ENCODE results near the gene GBP4. TPM values are rescaled to one million over a fixed set of nuclear protein-coding genes. Genes with fewer than 3 reads are reported as not detected.

Gene GBP4
- total RNA-seq, 1 experiment from 2014 or later = 0.09 TPM

DNA sequence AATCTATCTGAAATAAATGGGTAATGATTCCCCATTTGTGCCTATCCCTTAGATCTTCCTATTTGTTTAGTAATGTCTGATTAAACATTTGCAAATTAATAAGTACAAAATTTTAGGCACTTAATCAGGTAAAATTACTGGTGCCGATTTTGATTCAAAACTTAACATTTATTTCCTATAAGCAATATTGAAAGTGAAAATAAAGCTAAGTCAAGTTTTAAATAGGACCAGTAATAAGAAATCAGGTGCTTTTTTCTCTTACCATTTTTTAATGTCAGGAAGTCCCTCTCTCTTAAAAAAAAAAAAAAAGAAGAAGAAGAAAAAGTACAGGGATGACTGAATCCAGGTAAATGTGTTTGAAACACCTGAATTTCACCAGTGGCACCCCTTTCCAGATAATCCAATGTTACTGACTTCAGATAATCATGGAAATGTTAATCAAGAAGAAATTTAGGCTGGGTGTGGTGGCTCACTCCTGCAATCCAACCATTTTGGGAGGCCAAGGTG lies 836 bp upstream of the GBP4 start:
- Mint-ChIP-seq H3K27ac (no peak overlapping the region), H3K4me1 (peaks cover 16% of the 10 kb centered on the region), H3K36me3 (peaks cover 6% of the 10 kb centered on the region), H3K4me3 (no peak overlapping the region), H3K27me3 (ENCODE audit: low read depth) (no peaks in the 10 kb centered on the region), H3K9me3 (peaks cover 19% of the 10 kb centered on the region)
- DNase-seq (ENCODE audit: low spot score) (no peak), ATAC-seq (no peak)
- ChIA-PET POLR2A (no interaction called here), CTCF (interaction anchor here (2.2 kb wide), 1 partner anchor 114 kb away, joined by 9 read pairs; no protein-coding TSS in a partner anchor)
- TF ChIP-seq JUN (CRISPR knock-in tag; IDR thresholded peaks at IDR 0.05) (no peak), NR2C2 (CRISPR knock-in tag; IDR thresholded peaks at IDR 0.05) (no peak)
- TF ChIP-seq, protein P1, sequence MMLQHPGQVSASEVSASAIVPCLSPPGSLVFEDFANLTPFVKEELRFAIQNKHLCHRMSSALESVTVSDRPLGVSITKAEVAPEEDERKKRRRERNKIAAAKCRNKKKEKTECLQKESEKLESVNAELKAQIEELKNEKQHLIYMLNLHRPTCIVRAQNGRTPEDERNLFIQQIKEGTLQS (CRISPR knock-in tag; conservative IDR thresholded peaks at IDR 0.05) = no peak

DNA sequence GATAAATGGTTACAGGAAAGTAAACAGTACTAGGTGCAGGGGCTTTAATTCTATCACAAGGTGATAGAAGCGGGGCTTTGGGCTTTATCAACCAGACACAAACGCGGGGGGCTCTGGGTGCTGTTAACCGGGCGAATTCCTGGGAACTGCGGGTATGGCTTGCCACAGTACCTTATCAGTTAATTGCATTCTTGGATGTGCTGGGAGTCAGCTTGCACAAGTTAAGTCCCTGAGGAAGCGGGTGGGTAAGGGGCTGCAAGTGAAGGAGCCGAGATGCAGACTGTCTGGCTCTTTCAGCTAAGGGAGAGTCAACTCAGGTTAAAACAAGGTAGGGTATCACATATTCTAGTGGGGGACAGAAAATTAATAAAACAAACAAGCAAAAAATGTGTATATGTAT lies 661 bp downstream of the GBP4 start:
- TF ChIP-seq TP53 (CRISPR knock-in tag; IDR thresholded peaks at IDR 0.05) = no peak
- TF ChIP-seq, protein P2, sequence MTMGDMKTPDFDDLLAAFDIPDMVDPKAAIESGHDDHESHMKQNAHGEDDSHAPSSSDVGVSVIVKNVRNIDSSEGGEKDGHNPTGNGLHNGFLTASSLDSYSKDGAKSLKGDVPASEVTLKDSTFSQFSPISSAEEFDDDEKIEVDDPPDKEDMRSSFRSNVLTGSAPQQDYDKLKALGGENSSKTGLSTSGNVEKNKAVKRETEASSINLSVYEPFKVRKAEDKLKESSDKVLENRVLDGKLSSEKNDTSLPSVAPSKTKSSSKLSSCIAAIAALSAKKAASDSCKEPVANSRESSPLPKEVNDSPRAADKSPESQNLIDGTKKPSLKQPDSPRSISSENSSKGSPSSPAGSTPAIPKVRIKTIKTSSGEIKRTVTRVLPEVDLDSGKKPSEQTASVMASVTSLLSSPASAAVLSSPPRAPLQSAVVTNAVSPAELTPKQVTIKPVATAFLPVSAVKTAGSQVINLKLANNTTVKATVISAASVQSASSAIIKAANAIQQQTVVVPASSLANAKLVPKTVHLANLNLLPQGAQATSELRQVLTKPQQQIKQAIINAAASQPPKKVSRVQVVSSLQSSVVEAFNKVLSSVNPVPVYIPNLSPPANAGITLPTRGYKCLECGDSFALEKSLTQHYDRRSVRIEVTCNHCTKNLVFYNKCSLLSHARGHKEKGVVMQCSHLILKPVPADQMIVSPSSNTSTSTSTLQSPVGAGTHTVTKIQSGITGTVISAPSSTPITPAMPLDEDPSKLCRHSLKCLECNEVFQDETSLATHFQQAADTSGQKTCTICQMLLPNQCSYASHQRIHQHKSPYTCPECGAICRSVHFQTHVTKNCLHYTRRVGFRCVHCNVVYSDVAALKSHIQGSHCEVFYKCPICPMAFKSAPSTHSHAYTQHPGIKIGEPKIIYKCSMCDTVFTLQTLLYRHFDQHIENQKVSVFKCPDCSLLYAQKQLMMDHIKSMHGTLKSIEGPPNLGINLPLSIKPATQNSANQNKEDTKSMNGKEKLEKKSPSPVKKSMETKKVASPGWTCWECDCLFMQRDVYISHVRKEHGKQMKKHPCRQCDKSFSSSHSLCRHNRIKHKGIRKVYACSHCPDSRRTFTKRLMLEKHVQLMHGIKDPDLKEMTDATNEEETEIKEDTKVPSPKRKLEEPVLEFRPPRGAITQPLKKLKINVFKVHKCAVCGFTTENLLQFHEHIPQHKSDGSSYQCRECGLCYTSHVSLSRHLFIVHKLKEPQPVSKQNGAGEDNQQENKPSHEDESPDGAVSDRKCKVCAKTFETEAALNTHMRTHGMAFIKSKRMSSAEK (CRISPR knock-in tag; IDR thresholded peaks at IDR 0.05; ENCODE audit: borderline replicate concordance) = no peak
- TF ChIP-seq ELF4 (CRISPR knock-in tag; IDR thresholded peaks at IDR 0.05; ENCODE audit: low read depth) = no peak
- TF ChIP-seq, protein P3, sequence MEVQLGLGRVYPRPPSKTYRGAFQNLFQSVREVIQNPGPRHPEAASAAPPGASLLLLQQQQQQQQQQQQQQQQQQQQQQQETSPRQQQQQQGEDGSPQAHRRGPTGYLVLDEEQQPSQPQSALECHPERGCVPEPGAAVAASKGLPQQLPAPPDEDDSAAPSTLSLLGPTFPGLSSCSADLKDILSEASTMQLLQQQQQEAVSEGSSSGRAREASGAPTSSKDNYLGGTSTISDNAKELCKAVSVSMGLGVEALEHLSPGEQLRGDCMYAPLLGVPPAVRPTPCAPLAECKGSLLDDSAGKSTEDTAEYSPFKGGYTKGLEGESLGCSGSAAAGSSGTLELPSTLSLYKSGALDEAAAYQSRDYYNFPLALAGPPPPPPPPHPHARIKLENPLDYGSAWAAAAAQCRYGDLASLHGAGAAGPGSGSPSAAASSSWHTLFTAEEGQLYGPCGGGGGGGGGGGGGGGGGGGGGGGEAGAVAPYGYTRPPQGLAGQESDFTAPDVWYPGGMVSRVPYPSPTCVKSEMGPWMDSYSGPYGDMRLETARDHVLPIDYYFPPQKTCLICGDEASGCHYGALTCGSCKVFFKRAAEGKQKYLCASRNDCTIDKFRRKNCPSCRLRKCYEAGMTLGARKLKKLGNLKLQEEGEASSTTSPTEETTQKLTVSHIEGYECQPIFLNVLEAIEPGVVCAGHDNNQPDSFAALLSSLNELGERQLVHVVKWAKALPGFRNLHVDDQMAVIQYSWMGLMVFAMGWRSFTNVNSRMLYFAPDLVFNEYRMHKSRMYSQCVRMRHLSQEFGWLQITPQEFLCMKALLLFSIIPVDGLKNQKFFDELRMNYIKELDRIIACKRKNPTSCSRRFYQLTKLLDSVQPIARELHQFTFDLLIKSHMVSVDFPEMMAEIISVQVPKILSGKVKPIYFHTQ (CRISPR knock-in tag; IDR thresholded peaks at IDR 0.05) = no peak
- TF ChIP-seq ZNF671 (CRISPR knock-in tag; IDR thresholded peaks at IDR 0.05) = no peak
- no peak for TF ChIP-seq GTF2I (CRISPR knock-in tag; conservative IDR thresholded peaks at IDR 0.05)
- TF ChIP-seq NFYB (CRISPR knock-in tag; conservative IDR thresholded peaks at IDR 0.05; ENCODE audit: low read depth) = no peak
- TF ChIP-seq IRF2 (CRISPR knock-in tag; IDR thresholded peaks at IDR 0.05; ENCODE audit: borderline replicate concordance, low read depth) = no peak
- TF ChIP-seq ZNF423 (CRISPR knock-in tag; IDR thresholded peaks at IDR 0.05) = no peak
- no peak for TF ChIP-seq ZNF317 (CRISPR knock-in tag; IDR thresholded peaks at IDR 0.05; ENCODE audit: borderline replicate concordance, low read depth)
- TF ChIP-seq, protein P4, sequence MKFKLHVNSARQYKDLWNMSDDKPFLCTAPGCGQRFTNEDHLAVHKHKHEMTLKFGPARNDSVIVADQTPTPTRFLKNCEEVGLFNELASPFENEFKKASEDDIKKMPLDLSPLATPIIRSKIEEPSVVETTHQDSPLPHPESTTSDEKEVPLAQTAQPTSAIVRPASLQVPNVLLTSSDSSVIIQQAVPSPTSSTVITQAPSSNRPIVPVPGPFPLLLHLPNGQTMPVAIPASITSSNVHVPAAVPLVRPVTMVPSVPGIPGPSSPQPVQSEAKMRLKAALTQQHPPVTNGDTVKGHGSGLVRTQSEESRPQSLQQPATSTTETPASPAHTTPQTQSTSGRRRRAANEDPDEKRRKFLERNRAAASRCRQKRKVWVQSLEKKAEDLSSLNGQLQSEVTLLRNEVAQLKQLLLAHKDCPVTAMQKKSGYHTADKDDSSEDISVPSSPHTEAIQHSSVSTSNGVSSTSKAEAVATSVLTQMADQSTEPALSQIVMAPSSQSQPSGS (CRISPR knock-in tag; IDR thresholded peaks at IDR 0.05; ENCODE audit: borderline replicate concordance, low read depth) = no peak
- TF ChIP-seq, protein P5, sequence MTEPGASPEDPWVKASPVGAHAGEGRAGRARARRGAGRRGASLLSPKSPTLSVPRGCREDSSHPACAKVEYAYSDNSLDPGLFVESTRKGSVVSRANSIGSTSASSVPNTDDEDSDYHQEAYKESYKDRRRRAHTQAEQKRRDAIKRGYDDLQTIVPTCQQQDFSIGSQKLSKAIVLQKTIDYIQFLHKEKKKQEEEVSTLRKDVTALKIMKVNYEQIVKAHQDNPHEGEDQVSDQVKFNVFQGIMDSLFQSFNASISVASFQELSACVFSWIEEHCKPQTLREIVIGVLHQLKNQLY (CRISPR knock-in tag; IDR thresholded peaks at IDR 0.05) = no peak
- TF ChIP-seq GABPB1 (CRISPR knock-in tag; IDR thresholded peaks at IDR 0.05) = no peak
- TF ChIP-seq RORB (CRISPR knock-in tag; IDR thresholded peaks at IDR 0.05) = no peak
- Mint-ChIP-seq H3K4me1 (peaks cover 16% of the 10 kb centered on the region), H3K4me3 (no peak overlapping the region; the same call in 1 of the 2 replicates), H3K9me3 (peaks cover 4% of the 10 kb centered on the region; the same call in 1 of the 2 replicates), H3K27me3 (ENCODE audit: low read depth) (no peaks in the 10 kb centered on the region), H3K27ac (no peak overlapping the region), H3K36me3 (no peaks in the 10 kb centered on the region)
- ChIA-PET CTCF (interaction anchor here (0.6 to 2.2 kb wide), 2 partner anchors 112 to 255 kb away, joined by 4 to 9 read pairs; no protein-coding TSS in a partner anchor), POLR2A (interaction anchor here (0.9 kb wide), 1 partner anchor 12 kb away, joined by 4 read pairs; no protein-coding TSS in a partner anchor)
- DNase-seq (ENCODE audit: low spot score) (no peak), ATAC-seq (peak; percentile 26)
